ENCODE measurements around the gene UPK3B. TPM values are rescaled to one million over a fixed set of nuclear protein-coding genes. Genes with fewer than 3 reads are reported as not detected.
"Not testable (repeated sequence)": the region's sequence is repeated elsewhere in the genome, so short reads cannot be mapped to it uniquely, and the experiment has no call there.

Gene UPK3B
- total RNA-seq, 1 donor from 2014 or later, result not detected

GRCh38 chr7:76512941-76513816 lies 2.8 kb downstream of the UPK3B start:
- DNase-seq (ENCODE audit: low read depth, low spot score), result no peak

GRCh38 chr7:76513817-76514799 lies 3.8 kb downstream of the UPK3B start:
- no peak for DNase-seq (ENCODE audit: low read depth, low spot score)

- no peak for DNase-seq (ENCODE audit: low read depth, low spot score)
These were observed 4.8 kb downstream of the UPK3B start for GRCh38 chr7:76514926-76515771.

- no peak for DNase-seq (ENCODE audit: low read depth, low spot score)
These were observed 5.7 kb downstream of the UPK3B start for GRCh38 chr7:76515999-76516443.

GRCh38 chr7:76516932-76517331 lies 6.6 kb downstream of the UPK3B start:
- not testable (repeated sequence) for DNase-seq (ENCODE audit: low read depth, low spot score)

GRCh38 chr7:76526183-76526582 lies 15.8 kb downstream of the UPK3B start:
- DNase-seq (ENCODE audit: low read depth, low spot score), result not testable (repeated sequence)

GRCh38 chr7:76531643-76532042 lies 21.3 kb downstream of the UPK3B start:
- DNase-seq (ENCODE audit: low read depth, low spot score), result not testable (repeated sequence)

- DNase-seq (ENCODE audit: low read depth, low spot score), result not testable (repeated sequence)
These were observed 32.8 kb downstream of the UPK3B start, which contains the start of gene SPDYE16 for GRCh38 chr7:76543197-76543596. TSS of gene SPDYE16 (minus strand) at chr7:76543297. CDS start at chr7:76541459, 1,838 bp downstream.

- DNase-seq (ENCODE audit: low read depth, low spot score), result peak; percentile 24
These were observed 38.9 kb downstream of the UPK3B start for GRCh38 chr7:76549025-76549854.

- not testable (repeated sequence) for DNase-seq (ENCODE audit: low read depth, low spot score)
These were observed 39.5 kb downstream of the UPK3B start for GRCh38 chr7:76549855-76550248.

- DNase-seq (ENCODE audit: low read depth, low spot score), result not testable (repeated sequence)
These were observed 41.6 kb downstream of the UPK3B start for GRCh38 chr7:76551992-76552391.

- not testable (repeated sequence) for DNase-seq (ENCODE audit: low read depth, low spot score)
These were observed 49.3 kb downstream of the UPK3B start for GRCh38 chr7:76559685-76560084.

GRCh38 chr7:76560157-76560556 lies 49.8 kb downstream of the UPK3B start:
- DNase-seq (ENCODE audit: low read depth, low spot score), result not testable (repeated sequence)

- DNase-seq (ENCODE audit: low read depth, low spot score), result not testable (repeated sequence)
These were observed 51.0 kb downstream of the UPK3B start for GRCh38 chr7:76561342-76561741.

GRCh38 chr7:76565001-76565400 lies 54.6 kb downstream of the UPK3B start:
- not testable (repeated sequence) for DNase-seq (ENCODE audit: low read depth, low spot score)

Other genes with a start within 250 kb of the UPK3B start
- 78.8 and 159 TPM in 2 replicates for gene HSPB1, start 207.9 kb upstream of the UPK3B start, total RNA-seq
- 109 and 140 TPM in 2 replicates for gene YWHAG, start 151.6 kb upstream of the UPK3B start, total RNA-seq
- 0.46 and 0.60 TPM in 2 replicates for gene SSC4D, start 100.9 kb upstream of the UPK3B start, total RNA-seq
- 1.3 TPM in 2 replicates for gene ZP3, start 85.6 kb upstream of the UPK3B start, total RNA-seq
- 4.6 and 5.1 TPM in 2 replicates for gene DTX2, start 48.8 kb upstream of the UPK3B start, total RNA-seq
- gene SPDYE16, start 32.7 kb downstream of the UPK3B start, total RNA-seq, result 0.28 TPM in 1 of 2 replicates, not detected in the other
- 2.3 and 4.8 TPM in 2 replicates for gene POMZP3, start 116.7 kb downstream of the UPK3B start, total RNA-seq